ENCODE results near the gene IQCE.

The IQCE gene

DNA sequence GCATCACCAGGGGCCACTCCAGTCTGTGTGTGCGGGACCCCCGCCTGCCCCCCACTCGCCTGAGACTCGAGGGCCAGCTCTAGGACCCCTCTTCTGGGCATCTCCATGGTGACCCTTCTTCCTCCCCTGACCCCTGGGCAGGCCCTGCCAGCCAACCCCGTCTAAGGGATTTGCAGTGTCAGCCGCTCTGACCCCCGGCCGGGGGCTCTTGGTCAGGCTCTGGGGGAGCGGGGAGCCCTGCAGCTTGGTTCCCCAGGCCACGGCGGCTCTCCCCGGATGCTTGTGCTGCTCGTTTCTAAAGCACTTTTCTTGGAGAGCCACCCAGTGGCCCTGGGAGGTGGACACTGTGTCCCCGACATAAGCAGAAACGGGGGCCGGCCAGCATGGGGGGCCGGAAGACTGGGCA lies 78.3 kb downstream of the IQCE start:
- no peak for DNase-seq

DNA sequence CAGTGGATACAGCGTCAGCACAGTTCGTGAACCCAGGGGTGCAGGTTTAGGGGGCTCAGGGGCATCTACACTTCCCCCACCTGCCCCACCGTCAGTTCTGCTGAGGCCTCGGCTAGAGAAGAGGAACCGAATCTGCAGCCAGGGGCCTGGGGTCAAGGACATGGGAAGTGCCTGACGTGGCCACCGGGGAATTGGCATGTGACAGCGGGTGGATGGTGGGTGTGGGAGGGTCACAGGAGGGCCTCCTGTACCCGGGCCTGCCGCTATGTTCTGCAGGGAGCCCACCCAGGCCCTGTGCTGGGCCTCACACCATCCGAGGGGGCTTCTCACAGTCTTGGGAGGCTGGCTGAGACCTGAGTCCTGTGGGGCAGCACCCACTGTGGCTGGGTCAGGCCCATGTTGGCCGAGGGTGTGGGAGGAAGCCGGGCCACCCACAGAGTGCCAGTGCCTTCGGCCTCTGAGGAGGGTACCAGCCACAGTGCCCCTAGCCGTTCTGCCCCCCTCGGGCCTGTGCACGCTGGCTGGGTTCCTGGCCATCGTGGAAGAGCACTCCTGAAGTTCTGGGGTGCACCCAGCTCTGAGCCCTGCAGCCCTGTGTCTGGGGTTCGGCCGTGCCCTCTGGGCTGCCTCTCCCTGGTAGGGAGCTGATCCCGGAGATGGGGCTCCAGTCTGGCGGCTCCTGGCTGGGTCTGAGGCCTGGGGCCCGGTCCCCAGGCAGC lies 78.9 kb downstream of the IQCE start:
- DNase-seq, result no peak

DNA sequence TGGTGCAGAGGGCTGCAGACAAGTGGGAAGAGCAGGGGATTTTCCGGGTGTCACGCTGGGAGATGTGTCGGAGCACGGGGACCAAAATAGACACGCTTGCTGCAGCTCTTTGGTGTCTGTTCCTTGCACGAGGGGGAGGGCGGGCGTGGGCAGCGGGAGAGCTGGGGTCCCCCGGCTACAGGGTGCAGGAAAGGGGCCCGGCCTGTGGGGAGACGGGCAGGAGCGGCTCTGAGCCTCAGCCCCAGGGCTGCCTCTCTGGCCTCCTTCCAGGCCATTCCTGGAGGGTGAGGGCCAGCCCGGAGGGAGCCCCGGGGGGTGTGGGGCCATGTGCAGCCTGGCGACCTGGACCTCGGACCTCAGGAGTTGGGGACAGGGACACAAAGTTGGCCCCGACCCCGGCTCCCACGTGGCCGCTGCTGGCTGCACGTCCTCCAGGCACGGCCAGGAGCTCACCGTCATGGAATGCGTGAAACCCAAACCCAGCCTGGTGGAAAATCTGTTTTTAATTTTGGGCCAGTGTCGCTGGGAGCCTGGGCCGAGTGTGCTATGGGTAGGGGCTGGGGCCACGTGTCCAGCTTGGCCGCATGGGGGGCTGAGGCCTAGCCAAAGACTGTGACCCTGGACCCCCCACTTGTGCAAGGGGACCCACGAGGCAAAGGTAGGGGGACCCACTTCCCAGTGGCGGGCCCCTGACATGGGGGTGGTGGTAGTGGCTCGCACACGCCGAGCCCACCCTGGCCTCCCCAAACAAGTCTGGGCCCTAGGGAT lies 79.6 kb downstream of the IQCE start:
- no peak for DNase-seq

DNA sequence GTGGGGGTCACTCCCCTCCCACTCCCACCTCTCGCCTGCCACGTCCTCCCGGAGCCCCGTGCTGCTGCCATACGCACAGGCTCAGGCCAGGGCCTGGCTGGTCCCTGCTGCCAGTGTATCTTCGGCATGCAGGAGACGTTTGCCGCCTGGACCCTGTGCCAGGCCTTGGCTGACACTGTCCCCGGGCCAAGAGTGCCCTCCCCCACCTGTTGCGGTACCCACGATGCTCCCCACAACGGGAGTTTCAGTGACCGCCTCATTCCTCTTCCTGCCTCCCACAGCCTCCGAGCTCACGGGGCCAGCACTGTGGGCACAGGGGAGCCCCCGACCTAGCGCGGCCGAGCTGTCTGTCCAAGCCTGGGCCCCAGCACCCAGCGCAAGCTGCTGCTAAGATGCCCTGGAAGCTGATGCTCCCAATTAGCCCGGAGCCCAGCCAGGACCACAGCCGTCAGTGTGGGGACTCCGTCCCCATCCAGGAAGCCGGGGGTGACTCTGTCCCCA lies 80.5 kb downstream of the IQCE start:
- no peak for DNase-seq

DNA sequence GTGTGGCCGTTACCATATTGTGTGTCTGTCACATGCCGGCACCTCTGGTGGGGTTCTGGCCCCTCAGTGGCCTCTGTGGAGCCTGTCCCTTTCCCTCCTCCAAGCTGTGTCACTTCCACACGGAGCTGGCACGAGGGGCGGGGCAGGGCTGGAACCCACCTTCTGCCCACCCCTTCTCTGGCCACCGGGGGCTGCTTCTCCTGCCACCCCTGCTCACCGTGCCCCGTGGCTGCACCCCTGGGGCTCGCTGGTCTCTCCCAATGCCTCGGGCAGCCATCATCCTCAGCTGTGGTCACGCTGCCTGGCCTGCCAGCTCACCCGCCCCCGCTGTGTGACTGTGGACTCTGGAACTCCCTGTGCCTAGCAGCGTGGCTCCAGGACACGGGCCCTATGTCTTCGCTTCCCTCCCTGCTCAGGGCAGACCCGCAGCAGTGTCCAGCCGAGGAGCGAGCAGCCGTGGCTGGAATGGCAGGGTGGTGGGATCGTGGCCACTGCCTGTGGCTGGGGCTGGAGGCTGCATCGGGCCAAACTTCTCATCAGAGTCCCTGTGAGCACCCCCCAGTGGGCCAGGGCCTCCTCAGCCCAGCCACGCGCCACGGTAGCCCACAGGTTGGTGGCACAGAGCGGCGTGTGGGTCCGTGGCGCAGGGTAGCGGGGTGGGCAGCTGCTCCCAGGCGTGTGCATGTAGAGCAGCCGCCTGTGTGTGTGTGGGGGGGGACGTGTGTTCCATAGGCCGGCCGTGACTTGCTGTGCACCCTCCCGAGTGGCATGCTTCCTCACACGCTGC lies 81.1 kb downstream of the IQCE start:
- DNase-seq, result no peak

DNA sequence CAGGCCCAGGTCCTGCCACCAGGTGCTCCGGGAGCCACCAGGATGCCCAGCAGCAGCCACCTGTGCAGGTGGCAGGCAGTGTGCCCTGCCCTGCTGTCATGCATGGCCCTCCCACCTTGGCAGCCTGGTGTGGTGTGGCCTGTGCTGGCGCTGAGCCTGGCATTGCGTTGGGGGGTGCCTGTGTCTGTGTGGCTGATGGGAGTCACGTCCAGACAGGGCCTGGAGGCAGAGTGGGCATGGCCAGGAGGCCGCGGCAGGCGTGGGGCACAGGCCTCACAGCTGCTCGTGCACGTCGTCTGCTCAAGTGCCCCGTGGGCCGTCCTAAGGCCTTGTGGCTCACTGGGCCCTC lies 81.7 kb downstream of the IQCE start:
- no peak for DNase-seq

DNA sequence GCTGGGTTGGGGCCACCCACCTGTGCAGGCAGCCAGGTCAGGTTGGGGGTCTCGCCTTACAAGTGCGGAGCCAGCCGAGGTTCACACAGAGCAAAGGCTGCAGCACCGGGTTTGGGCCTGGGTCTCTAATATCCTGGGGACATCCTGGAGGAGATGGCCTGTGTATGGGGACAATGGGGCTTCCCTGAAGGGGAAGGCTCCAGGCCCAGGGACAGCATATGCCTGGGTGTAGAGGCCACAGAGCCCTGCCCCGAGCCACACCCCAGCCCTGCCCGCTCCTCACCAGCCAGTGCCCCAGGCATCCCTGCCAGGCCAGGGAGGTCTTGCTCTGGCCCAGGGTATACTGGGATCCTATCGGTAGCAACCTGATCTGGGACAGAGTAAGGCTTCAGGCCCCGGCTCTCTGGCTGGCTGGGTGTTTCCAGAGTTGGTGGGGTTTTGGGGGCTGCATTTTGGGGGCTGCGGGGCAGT lies 82.1 kb downstream of the IQCE start:
- DNase-seq, result no peak

DNA sequence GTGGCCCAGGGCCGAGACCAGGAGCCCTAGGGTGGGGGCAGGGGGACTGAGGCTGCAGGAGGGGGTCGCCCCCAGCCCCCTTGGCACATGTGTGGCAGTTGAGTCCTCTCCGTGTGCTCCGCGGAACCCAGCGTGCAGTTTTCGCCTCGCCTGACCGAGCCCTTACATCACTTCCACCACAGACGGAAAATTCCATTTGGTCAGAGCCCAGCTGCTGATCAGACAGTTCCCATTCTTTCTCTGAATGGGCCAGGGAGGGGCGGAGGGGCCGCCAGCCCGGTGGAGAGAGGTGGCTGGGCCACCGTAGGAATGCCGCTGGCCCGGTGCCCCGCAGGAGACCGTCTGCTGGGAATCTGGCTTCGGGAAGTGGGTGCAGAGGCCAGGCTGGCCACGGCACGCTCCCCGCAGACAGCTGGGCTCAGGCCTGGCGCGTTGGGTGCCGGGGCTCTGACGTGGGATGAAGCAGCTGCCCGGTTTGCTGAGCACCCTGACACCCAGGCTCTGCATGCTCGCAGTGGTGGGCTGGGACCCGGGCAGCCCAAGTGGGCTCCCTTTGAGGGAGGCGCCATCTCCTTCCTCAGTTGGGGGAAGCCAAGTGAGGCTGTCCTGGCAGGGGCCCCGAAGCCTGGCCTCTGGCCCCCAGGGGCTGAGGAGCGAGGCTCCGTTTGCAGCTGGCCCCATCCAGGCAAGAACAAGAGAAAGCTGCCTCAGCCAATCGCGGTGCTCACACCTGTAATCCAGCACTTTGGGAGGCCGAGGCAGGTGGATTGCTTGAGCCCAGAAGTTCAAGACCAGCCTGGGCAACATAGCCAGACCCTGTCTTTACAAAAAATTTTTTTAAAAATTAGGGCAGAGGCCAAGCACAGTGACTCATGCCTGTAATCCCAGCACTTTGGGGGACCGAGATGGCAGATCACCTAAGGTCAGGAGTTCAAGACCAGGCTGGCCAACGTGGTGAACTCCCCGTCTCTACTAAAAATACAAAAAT lies 82.9 kb downstream of the IQCE start:
- DNase-seq, result no peak

DNA sequence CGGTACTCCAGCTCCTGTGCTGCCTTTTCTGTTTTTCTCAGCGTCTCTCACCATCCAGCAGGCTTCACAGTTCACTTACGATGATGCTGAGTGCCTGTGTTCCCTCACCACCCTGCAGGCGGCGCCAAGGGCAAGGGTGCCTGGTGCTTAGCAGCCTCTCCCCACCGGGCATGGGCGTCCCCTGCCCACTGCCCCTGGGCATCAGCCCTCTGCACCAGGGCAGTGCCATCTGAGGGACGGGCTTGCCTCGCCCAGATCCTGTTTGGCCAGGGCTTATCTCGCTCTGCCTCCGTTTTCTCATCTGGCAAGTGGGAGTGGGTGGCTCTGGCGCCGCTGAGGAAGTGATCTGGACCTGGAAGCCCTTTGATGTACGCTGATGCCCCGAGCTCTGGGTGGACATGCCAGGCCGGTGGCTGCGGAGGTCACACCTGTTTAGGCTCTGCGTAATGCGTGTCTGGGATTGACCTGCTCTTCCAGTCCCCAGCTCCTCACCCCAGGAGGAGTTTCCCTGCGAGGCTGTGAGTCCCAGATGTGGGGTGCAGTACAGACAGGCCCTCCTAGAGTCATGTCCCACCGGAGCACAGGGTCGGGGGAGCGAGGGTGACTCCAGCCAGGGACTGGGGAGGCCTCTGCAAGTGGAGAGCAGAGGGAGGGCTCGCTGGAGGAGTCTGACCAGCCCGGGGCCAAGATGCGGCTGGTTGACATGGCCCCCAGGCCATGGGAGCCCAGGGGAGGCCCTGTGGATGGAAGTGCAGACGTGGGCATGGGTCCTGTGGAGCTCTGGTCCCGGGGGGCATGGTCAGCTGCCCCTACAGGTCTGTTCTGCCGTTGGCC lies 84.8 kb downstream of the IQCE start:
- DNase-seq, result no peak

DNA sequence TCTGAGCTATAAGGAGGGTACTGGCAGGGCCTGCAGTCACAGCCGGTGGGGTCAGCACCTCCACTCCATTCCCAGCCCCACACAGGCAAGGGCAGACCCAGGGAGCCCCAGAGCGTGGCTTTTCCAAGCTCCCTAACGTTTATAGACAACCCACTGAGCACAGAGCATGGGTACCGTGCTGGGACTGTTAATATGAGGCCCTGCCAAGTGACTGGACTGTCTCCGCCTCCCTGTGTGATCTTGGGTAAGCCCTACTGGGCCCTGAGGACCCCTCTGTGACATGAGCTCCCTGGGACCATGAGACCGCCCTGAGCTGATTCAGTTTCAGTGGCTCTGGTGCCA lies 85.4 kb downstream of the IQCE start:
- DNase-seq, result no peak

DNA sequence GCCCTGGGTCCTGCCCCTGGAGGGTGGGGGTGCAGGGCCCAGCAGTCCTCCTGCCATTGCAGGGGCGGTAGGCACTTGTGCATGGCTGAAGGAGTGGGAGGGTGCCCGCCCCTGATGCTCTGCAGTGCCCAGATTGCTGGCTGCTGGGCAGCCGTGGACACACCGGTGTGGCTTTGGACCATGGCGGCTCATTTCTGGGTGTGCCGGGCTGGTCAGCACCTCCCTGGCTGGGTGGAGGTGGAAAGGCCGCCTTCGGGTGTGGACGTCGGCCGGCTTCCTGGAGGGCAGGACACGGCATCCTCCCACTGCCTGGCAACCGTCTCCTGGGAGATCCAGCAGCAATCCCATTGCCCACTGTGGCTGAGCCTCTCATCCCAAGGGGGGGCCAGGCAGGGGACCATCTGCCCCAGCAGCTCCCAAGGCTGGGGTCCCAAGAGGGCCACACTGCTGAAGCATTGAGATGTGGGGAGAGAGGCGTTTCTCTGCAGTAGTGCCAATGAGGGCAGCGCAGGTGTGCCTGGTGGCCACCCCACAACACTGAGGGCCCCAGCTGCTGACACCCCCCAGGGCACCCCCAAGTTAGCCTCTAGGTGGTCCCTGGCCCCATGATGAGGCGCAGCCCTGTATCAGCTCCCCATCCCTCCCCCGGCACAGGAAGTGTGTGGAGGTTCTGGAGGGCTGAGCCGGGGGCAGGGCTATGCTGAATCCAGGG lies 85.9 kb downstream of the IQCE start:
- DNase-seq, result no peak

DNA sequence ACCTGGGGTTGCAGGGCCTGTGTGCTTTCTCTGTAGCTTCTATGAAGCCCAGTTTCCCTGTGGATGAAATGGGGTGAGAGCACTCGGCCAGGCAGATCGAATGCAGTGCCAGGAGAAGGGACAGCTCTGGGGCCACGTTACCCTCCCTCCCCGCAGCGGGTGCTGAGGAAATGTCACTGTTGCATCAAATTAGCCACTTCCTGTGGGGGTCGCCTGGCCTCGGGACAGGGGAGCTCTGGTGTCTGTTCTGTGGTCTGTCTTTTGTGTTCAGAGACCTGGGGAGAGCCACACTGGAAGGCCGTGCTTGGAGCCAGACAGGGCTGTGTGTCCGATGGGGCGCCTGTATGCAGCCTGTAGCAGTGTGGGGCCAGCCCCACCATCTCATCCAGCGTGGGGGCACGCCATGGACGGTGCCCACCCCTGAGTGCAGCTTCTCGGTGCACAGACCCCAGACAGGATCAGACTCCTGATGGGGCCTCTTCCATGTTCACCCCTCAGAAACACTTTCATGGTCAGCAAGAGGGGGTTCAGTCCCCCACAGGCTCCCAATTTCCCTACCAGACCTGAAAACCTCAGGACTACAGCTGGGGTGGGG lies 86.6 kb downstream of the IQCE start:
- DNase-seq, result peak; percentile 48

DNA sequence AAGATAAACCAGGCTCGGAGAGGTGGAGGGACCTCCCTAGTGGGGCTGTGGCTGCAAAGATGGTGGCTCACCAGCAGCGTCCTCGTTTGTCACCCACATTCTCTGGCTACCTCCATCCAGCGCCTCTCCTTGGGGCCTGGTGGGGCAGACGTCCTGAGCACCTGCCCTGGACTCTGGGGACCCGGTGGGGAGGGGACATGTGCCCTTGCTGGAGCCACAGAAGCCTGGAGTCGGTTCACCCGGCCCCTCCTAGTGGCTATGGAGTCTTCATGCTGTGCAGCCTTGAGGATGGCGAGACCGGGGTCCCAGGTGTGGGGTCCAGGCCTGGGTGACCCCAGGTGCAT lies 87.5 kb downstream of the IQCE start:
- DNase-seq, result no peak

DNA sequence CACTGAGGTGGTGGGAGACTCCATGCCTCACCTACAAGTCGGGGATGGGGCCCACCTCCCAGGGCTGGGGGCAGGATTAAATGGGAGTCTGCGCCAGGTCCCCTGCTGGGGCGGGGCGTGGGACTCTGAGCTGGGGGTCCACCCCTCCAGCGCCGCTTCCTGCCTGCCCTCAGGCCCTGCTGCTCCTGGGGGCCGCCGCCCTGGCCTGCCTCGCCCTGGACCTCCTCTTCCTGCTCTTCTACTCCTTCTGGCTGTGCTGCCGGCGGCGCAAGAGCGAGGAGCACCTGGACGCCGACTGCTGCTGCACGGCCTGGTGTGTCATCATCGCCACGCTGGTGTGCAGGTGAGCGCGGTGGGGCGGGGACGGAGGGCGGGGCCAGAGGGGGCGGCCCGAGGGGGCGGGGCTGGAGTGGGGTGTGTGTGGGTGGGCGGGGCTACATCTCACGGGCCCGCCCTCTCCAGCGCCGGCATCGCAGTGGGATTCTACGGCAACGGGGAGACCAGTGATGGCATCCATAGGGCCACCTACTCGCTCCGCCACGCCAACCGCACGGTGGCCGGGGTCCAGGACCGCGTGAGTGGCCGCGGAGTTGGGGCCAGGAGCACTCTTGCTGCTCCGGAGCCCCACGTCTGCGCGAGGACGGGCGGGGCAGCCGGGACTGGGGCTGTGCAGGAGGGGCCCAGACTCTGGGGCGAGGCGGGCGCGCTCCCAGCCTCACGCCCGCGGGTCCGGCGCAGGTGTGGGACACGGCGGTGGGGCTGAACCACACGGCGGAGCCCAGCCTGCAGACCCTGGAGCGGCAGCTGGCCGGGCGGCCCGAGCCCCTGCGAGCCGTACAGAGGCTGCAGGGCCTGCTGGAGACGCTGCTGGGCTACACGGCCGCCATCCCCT lies 88.1 kb downstream of the IQCE start:
- DNase-seq, result no peak

DNA sequence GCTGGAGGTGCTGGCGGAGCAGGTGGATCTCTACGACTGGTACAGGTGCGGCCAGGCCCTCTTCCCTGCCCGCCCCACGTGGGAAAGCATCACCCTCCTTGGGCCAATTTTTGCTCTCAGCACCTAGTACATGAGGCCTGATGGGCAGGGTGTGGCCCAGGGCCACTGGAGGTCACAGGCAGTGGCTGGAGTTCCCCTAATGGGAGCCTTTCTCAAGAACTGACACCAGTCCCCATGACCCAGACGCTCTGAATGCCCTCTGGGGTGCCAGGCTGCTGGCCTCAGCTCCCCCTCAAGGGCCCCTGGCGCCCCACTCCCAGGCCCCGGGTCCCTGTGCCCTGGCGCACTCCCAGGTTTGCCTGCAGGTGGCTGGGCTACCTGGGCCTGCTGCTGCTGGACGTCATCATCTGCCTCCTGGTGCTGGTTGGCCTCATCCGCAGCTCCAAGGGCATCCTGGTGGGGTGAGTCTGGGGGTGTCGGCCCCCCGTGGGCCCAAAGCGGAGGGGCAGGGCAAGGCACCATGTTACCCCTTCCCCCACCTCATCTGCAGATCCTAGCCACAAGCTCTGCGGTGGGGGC lies 88.9 kb downstream of the IQCE start:
- no peak for DNase-seq

DNA sequence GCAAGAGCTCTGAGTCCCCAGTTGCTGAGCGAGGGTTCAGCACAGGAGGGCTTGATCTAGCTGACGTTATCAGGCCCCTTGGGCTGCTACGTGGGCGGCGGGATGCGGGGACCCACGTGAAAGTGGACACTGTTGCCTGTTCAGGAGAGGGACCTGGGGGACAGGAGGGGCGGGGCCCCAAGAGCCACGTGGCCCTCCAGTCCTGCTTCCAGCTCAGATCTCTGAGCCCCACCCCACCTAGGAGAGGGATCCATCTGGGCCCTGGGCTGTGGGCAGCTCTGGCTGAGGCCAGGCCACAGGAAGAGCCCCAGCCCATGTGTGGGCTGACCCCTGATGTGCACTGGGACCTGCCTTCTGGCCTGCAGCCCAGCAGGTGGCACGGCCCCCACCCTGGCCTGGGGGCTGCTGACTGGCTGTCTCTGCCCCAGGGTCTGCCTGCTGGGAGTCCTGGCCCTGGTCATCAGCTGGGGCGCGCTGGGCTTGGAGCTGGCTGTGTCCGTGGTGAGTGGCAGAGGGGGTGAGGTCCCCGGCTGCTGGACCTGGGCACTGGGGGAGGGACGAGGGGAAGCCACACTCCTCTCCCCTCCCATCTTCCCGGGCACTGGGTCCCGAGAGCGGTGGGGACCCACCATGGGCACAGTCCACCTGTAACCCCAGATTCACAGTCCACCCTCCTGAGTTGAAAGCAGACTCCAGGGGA lies 90.5 kb downstream of the IQCE start:
- DNase-seq, result no peak

DNA sequence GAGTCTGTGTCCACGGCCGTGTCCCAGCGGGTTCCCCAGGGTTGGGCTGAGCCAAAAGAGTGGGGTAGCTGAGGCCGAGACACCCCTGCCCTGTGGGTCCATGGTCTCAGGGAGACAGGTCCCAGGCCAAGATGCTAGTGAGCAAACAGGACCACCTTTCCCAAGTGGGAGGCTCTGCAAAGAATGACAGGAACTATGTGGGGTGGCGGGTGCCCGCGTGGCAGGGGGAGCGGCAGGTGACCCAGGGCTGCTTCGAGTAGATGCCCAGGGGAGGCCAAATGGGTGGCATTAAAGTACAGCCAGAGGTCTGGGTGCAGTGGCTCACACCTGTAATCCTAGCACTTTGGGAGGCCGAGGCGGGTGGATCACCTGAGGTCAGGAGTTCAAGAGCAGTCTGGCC lies 91.2 kb downstream of the IQCE start:
- no peak for DNase-seq

DNA sequence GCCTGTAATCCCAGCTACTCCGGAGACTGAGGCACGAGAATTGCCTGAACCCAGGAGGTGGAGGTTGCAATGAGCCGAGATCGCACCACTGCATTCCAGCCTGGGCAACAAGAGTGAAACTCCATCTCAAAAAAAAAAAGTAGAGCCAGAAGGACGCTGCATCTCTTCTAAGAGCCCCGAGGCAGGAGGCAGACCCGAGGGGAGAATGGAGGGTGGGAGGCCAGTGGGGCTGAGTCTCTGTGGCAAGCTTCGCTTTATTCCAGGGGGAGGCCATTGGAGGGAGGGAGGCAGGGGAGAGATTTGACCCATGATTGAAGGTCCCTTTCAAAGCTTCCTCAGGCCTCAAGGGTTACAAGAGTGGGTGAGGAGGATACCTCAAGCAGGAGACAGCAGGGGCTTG lies 91.7 kb downstream of the IQCE start:
- DNase-seq, result no peak

Measured in CD4-positive, alpha-beta T cell treated with Interleukin-10 for 1 hour (primary cell).